Activated CD4-positive, alpha-beta T cell treated with anti-CD3 and anti-CD28 coated beads, Interleukin-10, Interleukin-2, amounts not matched to agents 100 ng/mL and 50 ng/mL, durations not matched to agents 16 hours and 8 hours (primary cell): Measurements from ENCODE around the gene OSBPL7.

ENCODE experiments used
- DNase-seq: peaks from one replicate; pipeline ENCODE4 v3.0.0-alpha.2; 2020

Gene OSBPL7

GRCh38 chr17:47760409-47761140 lies 61.0 kb downstream of the OSBPL7 start:
- no peak for DNase-seq

- DNase-seq = no peak
Measured at GRCh38 chr17:47757386-47757785, 64.2 kb downstream of the OSBPL7 start.
